WTC11 (cell line): ENCODE data around the gene HMBS. TPM values are rescaled to one million over a fixed set of nuclear protein-coding genes. Genes with fewer than 3 reads are reported as not detected.

Experiments used
- ATAC-seq: fragments of 200-7000 bp; cut with Tn5 transposase; 2 replicates; pipeline ENCODE4 v1.10.0; 2021; ENCODE audit warnings: mild to moderate bottlenecking, moderate library complexity
- CTCF ChIA-PET: fragments of 300-600 bp; sonication (Branson Sonifier 250); formaldehyde crosslinking; loops from one replicate; lab custom pipeline; 2021; ENCODE audit warnings: antibody characterized with exemption; lab: Charles Lee
- POLR2A ChIA-PET: fragments of 350-600 bp; sonication (Branson Sonifier 250); formaldehyde crosslinking; loops from one replicate; lab custom pipeline; 2021; ENCODE audit warnings: antibody characterized with exemption; lab: Charles Lee
- DNase-seq: peaks from one replicate; pipeline ENCODE4 v3.0.0; 2021; ENCODE audit warnings: low spot score
- H3K27ac Mint-ChIP-seq: 2 replicates; pipeline ENCODE4 v1.8.0; 2021; ENCODE audit warnings: mixed read lengths
- H3K27me3 Mint-ChIP-seq: 2 replicates; pipeline ENCODE4 v1.8.0; 2021; ENCODE audit warnings: low read depth, mild to moderate bottlenecking, moderate library complexity, mixed read lengths
- H3K36me3 Mint-ChIP-seq: 2 replicates; pipeline ENCODE4 v1.8.0; 2021; ENCODE audit warnings: mixed read lengths
- H3K4me1 Mint-ChIP-seq: 2 replicates; pipeline ENCODE4 v1.8.0; 2022; ENCODE audit warnings: mixed read lengths
- H3K4me3 Mint-ChIP-seq: 2 replicates; pipeline ENCODE4 v1.8.0; 2021; ENCODE audit warnings: mild to moderate bottlenecking, moderate library complexity, mixed read lengths
- H3K9me3 Mint-ChIP-seq: 2 replicates; pipeline ENCODE4 v1.8.0; 2021; ENCODE audit warnings: mixed read lengths
- CTCF ChIP-seq: fragments of 200-600 bp; IDR thresholded peaks from 2 replicates; pipeline ENCODE4 v1.8.0; 2022; ENCODE audit warnings: antibody characterized with exemption
- EMX1 ChIP-seq: fragments of 250-450 bp; sonication (Bioruptor Pico); IDR thresholded peaks from 2 replicates; pipeline ENCODE4 v1.8.0; 2021; ENCODE audit warnings: mild to moderate bottlenecking
- ERG ChIP-seq: fragments of 250-450 bp; sonication (Bioruptor Pico); IDR thresholded peaks from 2 replicates; pipeline ENCODE4 v1.8.0; 2021; ENCODE audit warnings: mild to moderate bottlenecking
- FOXP1 ChIP-seq: sonication (generic); formaldehyde crosslinking; IDR thresholded peaks from 2 replicates; pipeline ENCODE4 v1.8.0; 2022; ENCODE audit warnings: missing genetic modification reagents, mild to moderate bottlenecking, moderate library complexity, borderline replicate concordance
- IRF1 ChIP-seq: sonication (generic); formaldehyde crosslinking; IDR thresholded peaks from 2 replicates; pipeline ENCODE4 v1.8.0; 2023; ENCODE audit warnings: missing genetic modification reagents
- IRF2 ChIP-seq: sonication (generic); formaldehyde crosslinking; IDR thresholded peaks from 2 replicates; pipeline ENCODE4 v1.8.0; 2022; ENCODE audit warnings: low read depth, missing genetic modification reagents, borderline replicate concordance
- KAT7 ChIP-seq: sonication (generic); formaldehyde crosslinking; IDR thresholded peaks from 2 replicates; pipeline ENCODE4 v1.8.1; 2023; ENCODE audit warnings: missing genetic modification reagents, mild to moderate bottlenecking, borderline replicate concordance
- MLX ChIP-seq: sonication (generic); formaldehyde crosslinking; IDR thresholded peaks from 2 replicates; pipeline ENCODE4 v1.8.1; 2023; ENCODE audit warnings: mild to moderate bottlenecking, missing genetic modification reagents, moderate library complexity
- MYBL2 ChIP-seq: sonication (generic); formaldehyde crosslinking; IDR thresholded peaks from 2 replicates; pipeline ENCODE4 v1.8.1; 2023; ENCODE audit warnings: mild to moderate bottlenecking, moderate library complexity, missing genetic modification reagents
- NFE2L1 ChIP-seq: sonication (generic); formaldehyde crosslinking; IDR thresholded peaks from 2 replicates; pipeline ENCODE4 v1.8.1; 2023; ENCODE audit warnings: missing genetic modification reagents
- NR1H2 ChIP-seq: sonication (generic); formaldehyde crosslinking; IDR thresholded peaks from 2 replicates; pipeline ENCODE4 v1.9.0; 2021; ENCODE audit warnings: mild to moderate bottlenecking, moderate library complexity, missing genetic modification reagents
- OVOL2 ChIP-seq: fragments of 250-450 bp; sonication (Bioruptor Pico); IDR thresholded peaks from 2 replicates; pipeline ENCODE4 v1.9.0; 2021; ENCODE audit warnings: mild to moderate bottlenecking, borderline replicate concordance
- SMAD3 ChIP-seq: sonication (generic); formaldehyde crosslinking; IDR thresholded peaks from 2 replicates; pipeline ENCODE4 v1.8.0; 2022; ENCODE audit warnings: missing genetic modification reagents, mild to moderate bottlenecking, borderline replicate concordance
- SP1 ChIP-seq: sonication (generic); formaldehyde crosslinking; conservative IDR thresholded peaks from 2 replicates; pipeline ENCODE4 v1.8.1; 2022; ENCODE audit warnings: missing genetic modification reagents
- TEAD4 ChIP-seq: sonication (generic); formaldehyde crosslinking; IDR thresholded peaks from 2 replicates; pipeline ENCODE4 v1.8.0; 2022; ENCODE audit warnings: mild to moderate bottlenecking, missing genetic modification reagents
- USF1 ChIP-seq: sonication (generic); formaldehyde crosslinking; IDR thresholded peaks from 2 replicates; pipeline ENCODE4 v1.8.0; 2022; ENCODE audit warnings: mild to moderate bottlenecking, missing genetic modification reagents
- USF2 ChIP-seq: sonication (generic); formaldehyde crosslinking; IDR thresholded peaks from 2 replicates; pipeline ENCODE4 v1.8.1; 2023; ENCODE audit warnings: mild to moderate bottlenecking, missing genetic modification reagents, moderate library complexity
- ZBTB21 ChIP-seq: sonication (generic); formaldehyde crosslinking; IDR thresholded peaks from 2 replicates; pipeline ENCODE4 v1.8.1; 2023; ENCODE audit warnings: mild to moderate bottlenecking, missing genetic modification reagents, borderline replicate concordance
- ZNF219 ChIP-seq: sonication (generic); formaldehyde crosslinking; IDR thresholded peaks from 2 replicates; pipeline ENCODE4 v1.8.0; 2023; ENCODE audit warnings: missing genetic modification reagents, mild to moderate bottlenecking, borderline replicate concordance
- ZNF281 ChIP-seq: sonication (generic); formaldehyde crosslinking; IDR thresholded peaks from 2 replicates; pipeline ENCODE4 v1.8.0; 2023; ENCODE audit warnings: mild to moderate bottlenecking, missing genetic modification reagents
- ZNF317 ChIP-seq: sonication (generic); formaldehyde crosslinking; IDR thresholded peaks from 2 replicates; pipeline ENCODE4 v1.8.1; 2023; ENCODE audit warnings: low read depth, mild to moderate bottlenecking, moderate library complexity, missing genetic modification reagents, borderline replicate concordance
- total RNA-seq: library from RNA; stranded (reverse); gene quantifications from 3 replicates; pipeline ENCODE4 v1.2.3, GENCODE V29; 2021

Gene HMBS
- total RNA-seq, 1 experiment from 2014 or later: 62.3 TPM

GRCh38 chr11:119126675-119127268 is 42.1 kb downstream of the HMBS start:
- Mint-ChIP-seq H3K4me1 (peaks cover 9% of the 10 kb centered on the region), H3K27me3 (no peaks in the 10 kb centered on the region), H3K27ac (peak overlapping the region; percentile 47), H3K36me3 (peaks cover 38% of the 10 kb centered on the region), H3K9me3 (no peaks in the 10 kb centered on the region), H3K4me3 (no peak overlapping the region)
- ChIA-PET CTCF (interaction anchor here (0.8 to 2.0 kb wide), 6 partner anchors 18 to 211 kb away, joined by 3 to 8 read pairs (median 3); a partner anchor contains a TSS), POLR2A (interaction anchor here (0.5 to 0.7 kb wide), 2 partner anchors 24 to 70 kb away, joined by 6 to 7 read pairs; no protein-coding TSS in a partner anchor)
- ATAC-seq: no peak
- no peak for DNase-seq
- no peak for TF ChIP-seq EMX1 (CRISPR knock-in tag)
- no peak for TF ChIP-seq NFE2L1 (CRISPR knock-in tag)
- no peak for TF ChIP-seq IRF2 (CRISPR knock-in tag)
- TF ChIP-seq USF2 (CRISPR knock-in tag): no peak
- no peak for TF ChIP-seq ZNF281 (CRISPR knock-in tag)

- H3K27me3 Mint-ChIP-seq: no peaks in the 10 kb centered on the region
- DNase-seq: no peak
- no peak for ATAC-seq
- H3K9me3 Mint-ChIP-seq: no peaks in the 10 kb centered on the region
- POLR2A ChIA-PET: no interaction called here
- H3K27ac Mint-ChIP-seq: no peak overlapping the region
- H3K4me3 Mint-ChIP-seq: no peak overlapping the region
- H3K36me3 Mint-ChIP-seq: peaks cover 47% of the 10 kb centered on the region
- no peaks in the 10 kb centered on the region for H3K4me1 Mint-ChIP-seq
- CTCF ChIA-PET: no interaction called here
- TF ChIP-seq NR1H2 (no peak), USF2 (CRISPR knock-in tag) (no peak), USF1 (CRISPR knock-in tag) (no peak), TEAD4 (CRISPR knock-in tag) (no peak)
Observed at GRCh38 chr11:119130662-119131061, 46.0 kb downstream of the HMBS start.

- Mint-ChIP-seq H3K27ac (no peak overlapping the region), H3K36me3 (peaks cover 43% of the 10 kb centered on the region), H3K4me3 (no peak overlapping the region), H3K9me3 (no peaks in the 10 kb centered on the region), H3K4me1 (no peaks in the 10 kb centered on the region), H3K27me3 (peaks cover 4% of the 10 kb centered on the region; the same call in 1 of the 2 replicates)
- CTCF ChIA-PET: interaction anchor here (0.5 to 2.7 kb wide), 18 partner anchors 11 to 189 kb away, joined by 3 to 31 read pairs (median 3); partner anchors contain the start of genes C2CD2L, CBL, DPAGT1 and HINFP
- DNase-seq (peak; percentile 46), ATAC-seq (peak; percentile 89)
- POLR2A ChIA-PET: no interaction called here
- TF ChIP-seq SMAD3 (CRISPR knock-in tag): no peak
- TF ChIP-seq OVOL2: no peak
- no peak for TF ChIP-seq KAT7 (CRISPR knock-in tag)
- no peak for TF ChIP-seq SP1 (CRISPR knock-in tag)
- TF ChIP-seq MYBL2: no peak
- TF ChIP-seq CTCF: no peak; the same call in 1 of the 2 replicates
- TF ChIP-seq MLX (CRISPR knock-in tag): no peak
- TF ChIP-seq ZNF219 (CRISPR knock-in tag): no peak
- TF ChIP-seq IRF1 (CRISPR knock-in tag): no peak
- TF ChIP-seq FOXP1: no peak
- TF ChIP-seq ZNF317: no peak
- no peak for TF ChIP-seq ERG
- TF ChIP-seq ZBTB21 (CRISPR knock-in tag): no peak
Observed at GRCh38 chr11:119134389-119134978, 49.8 kb downstream of the HMBS start.
